Mucosa of descending colon (tissue), 3 donors: ENCODE data around the gene QSOX2. TPM values are rescaled to one million over a fixed set of nuclear protein-coding genes. Genes with fewer than 3 reads are reported as not detected.

Source experiments
- ATAC-seq: fragments of 200-7000 bp; cut with Tn5 transposase; one replicate; pipeline ENCODE4 v1.9.1; 2020; ENCODE audit warnings: mild to moderate bottlenecking, moderate library complexity
- DNase-seq, 3 donors: peaks; one replicate each; pipeline ENCODE4 v3.0.0-alpha.2; 2020
- H3K36me3 ChIP-seq: fragments of 200-600 bp; one replicate; pipeline ENCODE4 v1.8.0; 2021; ENCODE audit warnings: low read depth, mild to moderate bottlenecking
- H3K4me1 ChIP-seq: fragments of 200-600 bp; one replicate; pipeline ENCODE4 v1.8.0; 2021; ENCODE audit warnings: low read depth, mild to moderate bottlenecking
- H3K4me3 ChIP-seq: fragments of 200-600 bp; one replicate; pipeline ENCODE4 v1.8.0; 2021; ENCODE audit warnings: mild to moderate bottlenecking
- H3K9me3 ChIP-seq: fragments of 200-600 bp; one replicate; pipeline ENCODE4 v1.8.0; 2021; ENCODE audit warnings: mild to moderate bottlenecking
- intact Hi-C, 2 donors: fragments of 100-400 bp; cut with DNase I in 1 of 2; cut with micrococcal nuclease in 1 of 2; formaldehyde crosslinking; loops; one replicate each; pipeline versions ENCODE4 v1.11.0 to v1.11.1; 2022; cut with DNase I, micrococcal nuclease
- total RNA-seq, 3 donors: library from RNA; stranded (reverse); fragmentation: NEBNext Ultra II Directional in 2 of 3; extraction: Animal tissue kit (Norgen Biotek cat#: 25700) in 2 of 3; gene quantifications; one replicate each; pipeline versions ENCODE4 v1.2.1 to v1.2.4, GENCODE V29; 2021 to 2023
- TF ChIP-seq, protein P1 (sequence below): fragments of 200-600 bp; IDR thresholded peaks from one replicate; pipeline ENCODE4 v1.8.0; 2022; ENCODE audit warnings: antibody characterized with exemption, mild to moderate bottlenecking
- donor health status: DM: no; HTN: no; CAD: no; lungs with moderate emphysema.
- donor health status: DM: no; HTN: no; CAD: no.
- donor health status: DM: no; HTN: yes; CAD: no.

QSOX2 gene
- total RNA-seq, 3 donors from 2014 or later, result 6.1 to 8.1 (median 7.1) TPM

DNA sequence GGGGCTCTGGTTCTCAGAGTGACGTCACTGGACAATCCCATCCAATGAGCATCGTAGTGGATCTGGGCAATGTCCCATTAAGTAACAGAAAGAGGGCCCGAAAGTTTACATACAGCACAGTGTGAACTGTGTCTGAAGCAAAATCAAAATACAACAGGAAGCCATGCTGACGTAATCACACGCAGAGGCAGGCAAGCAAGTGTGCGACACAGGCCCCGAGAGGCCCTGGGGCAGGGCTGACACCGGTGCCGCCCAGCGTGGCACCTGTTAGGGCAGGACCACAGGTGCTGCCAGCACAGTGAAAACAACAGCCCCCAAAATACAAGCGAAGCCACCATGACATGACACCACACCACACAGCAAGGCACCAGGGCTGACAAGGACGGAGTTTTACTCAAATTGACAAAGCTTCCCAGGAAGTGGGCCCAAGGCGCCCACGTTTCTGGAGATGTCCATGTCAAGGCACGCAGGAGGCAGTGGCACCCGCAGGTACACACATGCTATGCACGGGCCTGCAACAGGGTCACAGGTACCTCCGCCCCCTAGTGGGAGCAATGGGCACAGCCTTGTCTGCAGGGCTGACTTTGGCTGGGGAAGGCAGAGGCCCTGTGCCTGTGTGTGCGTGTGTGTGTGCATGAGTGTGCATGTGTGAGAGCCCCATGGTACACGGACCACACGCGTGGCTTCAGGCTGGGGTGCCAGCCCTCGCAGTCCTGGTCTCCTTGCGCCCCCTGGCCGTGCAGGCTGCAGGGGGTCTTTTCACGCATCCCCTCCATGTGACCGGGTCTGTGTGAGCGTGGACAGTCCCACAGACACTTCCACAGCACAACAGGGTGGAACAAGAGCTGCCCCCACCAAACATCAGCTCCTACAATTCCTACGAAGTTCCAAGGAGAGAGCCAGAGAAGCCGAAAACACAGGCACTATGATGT is 19.6 kb downstream of the QSOX2 start:
- ATAC-seq, result peak; percentile 90
- H3K36me3 ChIP-seq, result no peaks in the 10 kb centered on the region
- no peak overlapping the region for H3K4me3 ChIP-seq
- H3K4me1 ChIP-seq, result no peaks in the 10 kb centered on the region
- intact Hi-C loops, result no loop called here
- no peaks in the 10 kb centered on the region for H3K9me3 ChIP-seq
- TF ChIP-seq, protein P1, sequence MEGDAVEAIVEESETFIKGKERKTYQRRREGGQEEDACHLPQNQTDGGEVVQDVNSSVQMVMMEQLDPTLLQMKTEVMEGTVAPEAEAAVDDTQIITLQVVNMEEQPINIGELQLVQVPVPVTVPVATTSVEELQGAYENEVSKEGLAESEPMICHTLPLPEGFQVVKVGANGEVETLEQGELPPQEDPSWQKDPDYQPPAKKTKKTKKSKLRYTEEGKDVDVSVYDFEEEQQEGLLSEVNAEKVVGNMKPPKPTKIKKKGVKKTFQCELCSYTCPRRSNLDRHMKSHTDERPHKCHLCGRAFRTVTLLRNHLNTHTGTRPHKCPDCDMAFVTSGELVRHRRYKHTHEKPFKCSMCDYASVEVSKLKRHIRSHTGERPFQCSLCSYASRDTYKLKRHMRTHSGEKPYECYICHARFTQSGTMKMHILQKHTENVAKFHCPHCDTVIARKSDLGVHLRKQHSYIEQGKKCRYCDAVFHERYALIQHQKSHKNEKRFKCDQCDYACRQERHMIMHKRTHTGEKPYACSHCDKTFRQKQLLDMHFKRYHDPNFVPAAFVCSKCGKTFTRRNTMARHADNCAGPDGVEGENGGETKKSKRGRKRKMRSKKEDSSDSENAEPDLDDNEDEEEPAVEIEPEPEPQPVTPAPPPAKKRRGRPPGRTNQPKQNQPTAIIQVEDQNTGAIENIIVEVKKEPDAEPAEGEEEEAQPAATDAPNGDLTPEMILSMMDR, result peak; percentile 80
- DNase-seq, result peak; percentile 74 to 85 (median 76)

DNA sequence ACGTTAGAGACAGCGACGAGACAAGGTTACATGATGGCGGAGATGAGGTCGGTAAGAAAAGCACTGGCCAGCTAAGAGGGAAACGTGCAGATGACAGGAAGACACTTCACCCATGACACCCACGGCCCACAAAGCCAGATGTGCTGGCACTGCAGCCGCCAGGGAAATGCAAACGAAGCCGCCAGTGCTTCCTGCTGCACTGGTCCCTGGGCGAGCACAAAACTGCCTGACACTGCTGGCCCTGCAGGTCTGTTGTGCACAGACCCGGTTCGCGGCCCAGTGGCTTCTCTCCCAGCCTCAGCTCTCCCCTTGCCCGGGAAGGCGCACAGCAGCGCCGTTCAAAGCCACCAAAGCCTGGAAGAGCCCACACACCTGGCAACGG is 20.3 kb downstream of the QSOX2 start:
- TF ChIP-seq, protein P1, result no peak
- intact Hi-C loops, result no loop called here
- Histone ChIP-seq H3K36me3 (no peaks in the 10 kb centered on the region), H3K9me3 (no peaks in the 10 kb centered on the region), H3K4me3 (no peak overlapping the region), H3K4me1 (no peaks in the 10 kb centered on the region)
- ATAC-seq (peak; percentile 63), DNase-seq (peak in 1 of 3 donors; percentile 72)

DNA sequence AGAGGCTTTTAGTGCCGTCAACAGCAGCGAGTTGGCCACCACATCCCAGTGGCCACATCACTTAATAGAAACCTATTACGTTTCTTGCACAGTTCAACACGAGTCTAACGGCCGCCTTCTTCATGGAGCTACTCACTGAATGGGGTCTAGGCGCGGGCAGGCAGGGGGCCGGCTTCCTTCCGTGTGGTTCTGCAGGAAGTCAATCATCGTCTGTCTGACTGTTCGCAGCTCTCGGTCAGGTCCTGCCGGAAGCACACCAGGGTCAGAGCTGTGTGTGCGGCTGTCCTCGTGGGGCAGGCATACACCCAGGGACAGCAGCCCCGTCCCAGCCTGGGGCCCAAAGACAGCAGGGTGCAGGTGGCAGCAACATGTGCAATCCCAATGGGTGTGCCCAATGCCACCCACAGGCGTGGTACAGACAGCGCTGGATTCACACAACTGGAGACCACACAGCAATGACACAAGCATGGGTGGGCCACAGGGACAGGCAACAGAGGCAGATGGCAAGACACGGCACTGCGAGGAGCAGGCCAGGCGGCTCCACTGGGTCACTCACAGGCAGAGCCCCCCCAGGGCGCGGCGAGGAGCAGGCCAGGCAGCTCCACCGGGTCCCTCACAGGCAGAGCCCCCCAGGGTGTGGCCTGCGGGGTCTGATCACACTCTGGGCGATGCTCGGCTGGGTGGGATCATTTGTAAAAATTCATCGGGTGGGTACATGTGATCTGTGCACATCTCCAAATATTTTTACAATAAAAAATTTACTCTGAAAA is 21.6 kb downstream of the QSOX2 start:
- no peaks in the 10 kb centered on the region for H3K4me1 ChIP-seq
- H3K4me3 ChIP-seq, result no peak overlapping the region
- no peaks in the 10 kb centered on the region for H3K9me3 ChIP-seq
- ATAC-seq, result no peak
- H3K36me3 ChIP-seq, result no peaks in the 10 kb centered on the region
- TF ChIP-seq, protein P1, result no peak
- no peak for DNase-seq
- intact Hi-C loops, result no loop called here

DNA sequence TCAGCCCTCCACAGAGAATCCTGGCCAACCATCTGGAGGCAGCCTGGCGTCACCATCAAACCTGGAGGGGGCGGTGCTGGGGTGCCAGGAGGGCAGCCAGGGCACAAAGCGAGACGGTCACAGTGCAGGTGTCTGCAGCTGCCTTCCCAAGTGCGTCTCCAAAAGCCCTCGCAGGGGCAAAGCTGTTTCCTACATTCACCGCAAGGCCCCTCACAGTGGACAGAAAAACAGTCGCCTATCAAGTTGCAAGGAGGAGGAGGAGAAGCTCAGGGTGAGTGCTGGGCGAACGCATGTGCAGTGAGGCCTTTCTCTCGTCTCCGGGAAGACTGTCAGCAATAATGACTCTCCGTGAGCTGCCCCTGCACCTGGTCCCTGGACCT is 22.7 kb downstream of the QSOX2 start:
- H3K36me3 ChIP-seq, result no peaks in the 10 kb centered on the region
- H3K9me3 ChIP-seq, result no peaks in the 10 kb centered on the region
- intact Hi-C loops, result no loop called here
- H3K4me3 ChIP-seq, result no peak overlapping the region
- DNase-seq (no peak), ATAC-seq (no peak)
- no peaks in the 10 kb centered on the region for H3K4me1 ChIP-seq
- TF ChIP-seq, protein P1, result no peak

DNA sequence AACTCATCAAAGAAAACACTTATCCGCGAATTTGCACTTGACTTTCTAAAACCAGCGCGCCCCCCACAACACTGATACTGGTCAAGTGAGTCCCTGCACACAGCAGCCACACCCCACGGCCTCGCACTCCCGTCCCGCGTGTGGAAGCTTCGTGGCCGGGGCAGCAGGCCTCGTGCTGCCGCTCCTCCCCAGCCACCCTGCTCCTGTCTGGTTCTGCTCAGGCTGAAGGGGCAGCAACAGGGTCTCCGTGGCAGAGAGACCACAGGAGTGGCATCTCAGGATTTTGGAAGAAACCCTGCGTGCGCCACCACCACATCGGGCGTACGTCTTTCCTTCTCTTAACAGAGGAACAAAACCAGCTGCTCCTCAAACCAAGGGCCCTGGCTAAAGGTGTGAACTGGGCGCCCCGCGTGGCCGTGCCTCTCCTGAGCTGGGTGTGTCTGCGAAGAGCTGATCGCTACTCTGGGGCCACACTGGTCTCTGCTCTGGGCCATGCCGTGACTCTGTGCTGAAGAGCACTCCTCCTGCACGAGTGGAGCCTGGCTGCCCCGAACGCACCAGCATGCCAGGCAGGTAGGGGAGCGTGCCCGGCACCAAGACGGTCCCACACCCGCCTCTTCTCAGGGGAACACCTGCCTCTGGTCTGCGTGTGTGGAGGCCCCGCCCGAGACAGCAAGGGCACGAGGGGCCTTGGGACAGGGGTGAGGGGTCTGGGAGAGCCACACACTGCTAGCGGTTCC is 23.3 kb downstream of the QSOX2 start:
- no peaks in the 10 kb centered on the region for H3K4me1 ChIP-seq
- intact Hi-C loops, result no loop called here
- no peak for ATAC-seq

More for the DNA sequence above, 23.3 kb downstream of the QSOX2 start:
- Histone ChIP-seq H3K36me3 (no peaks in the 10 kb centered on the region), H3K9me3 (no peaks in the 10 kb centered on the region), H3K4me3 (no peak overlapping the region)
- no peak for DNase-seq
- TF ChIP-seq, protein P1, result no peak
